Osteoblast (primary cell): ENCODE results near the gene CCDC86. TPM values are rescaled to one million over a fixed set of nuclear protein-coding genes. Genes with fewer than 3 reads are reported as not detected.

ENCODE experiments used
- DNase-seq: peaks from one replicate; pipeline ENCODE4 v3.0.0; 2011; ENCODE audit warnings: low spot score, mixed read lengths; ENCODE audit not compliant: insufficient read length; ENCODE audit errors: missing footprints
- H2AFZ ChIP-seq: 2 replicates; pipeline ENCODE4 v1.6.0; 2011; ENCODE audit warnings: mild to moderate bottlenecking, low read length
- H3K27ac ChIP-seq: 2 replicates; pipeline ENCODE4 v1.5.1; 2011; ENCODE audit warnings: mild to moderate bottlenecking, low read depth, low read length, moderate library complexity
- H3K27me3 ChIP-seq: 2 replicates; pipeline ENCODE4 v1.6.0; 2012; ENCODE audit warnings: mild to moderate bottlenecking, control low read depth, inconsistent platforms, low read length, moderate library complexity; ENCODE audit not compliant: insufficient read depth
- H3K36me3 ChIP-seq: 2 replicates; pipeline ENCODE4 v1.5.1; 2011; ENCODE audit warnings: mild to moderate bottlenecking, low read length, control low read depth, moderate library complexity; ENCODE audit not compliant: insufficient read depth
- H3K4me1 ChIP-seq: 2 replicates; pipeline ENCODE4 v1.5.1; 2011; ENCODE audit warnings: mild to moderate bottlenecking, low read length, control low read depth, moderate library complexity; ENCODE audit not compliant: insufficient read depth
- H3K4me2 ChIP-seq: 2 replicates; pipeline ENCODE4 v1.6.0; 2011; ENCODE audit warnings: mild to moderate bottlenecking, low read length; ENCODE audit not compliant: insufficient read depth
- H3K4me3 ChIP-seq: fragments of 200-600 bp; sonication (generic); 3 replicates; pipeline ENCODE4 v1.5.1; 2012; ENCODE audit warnings: mild to moderate bottlenecking, low read length, inconsistent platforms; ENCODE audit not compliant: insufficient read depth
- H3K79me2 ChIP-seq: 2 replicates; pipeline ENCODE4 v1.6.0; 2012; ENCODE audit warnings: mild to moderate bottlenecking, low read length, control low read depth, inconsistent platforms; ENCODE audit not compliant: insufficient read depth
- H3K9me3 ChIP-seq: 2 replicates; pipeline ENCODE4 v1.5.1; 2011; ENCODE audit warnings: low read depth, low read length, control low read depth
- H4K20me1 ChIP-seq: 2 replicates; pipeline ENCODE4 v1.6.0; 2012; ENCODE audit warnings: mild to moderate bottlenecking, low read length, control low read depth; ENCODE audit not compliant: insufficient read depth
- CTCF ChIP-seq: IDR thresholded peaks from 2 replicates; pipeline ENCODE4 v1.5.1; 2011; ENCODE audit warnings: mild to moderate bottlenecking, low read depth, low read length, moderate library complexity; ENCODE audit errors: extremely low read depth
- total RNA-seq: library from RNA; depleted of rRNA; stranded (reverse); fragments of >200 nt; gene quantifications from 2 replicates; pipeline ENCODE4 v1.2.3, GENCODE V29; 2012

CCDC86 gene
- total RNA-seq, 1 donor, result 6.2 TPM

GRCh38 chr11:60813324-60813723, 28.6 kb upstream of the CCDC86 start:
- no peaks in the 10 kb centered on the region for H3K4me1 ChIP-seq

GRCh38 chr11:60814112-60814511, 27.8 kb upstream of the CCDC86 start:
- DNase-seq, result peak; percentile 38
- no peaks in the 10 kb centered on the region for H3K4me1 ChIP-seq
- peaks cover 9% of the 10 kb centered on the region for H3K9me3 ChIP-seq
- H3K4me2 ChIP-seq, result no peak overlapping the region
- no peaks in the 10 kb centered on the region for H3K27me3 ChIP-seq
- H3K4me3 ChIP-seq, result no peak overlapping the region
- H3K79me2 ChIP-seq, result no peaks in the 10 kb centered on the region
- no peak overlapping the region for H2AFZ ChIP-seq
- no peak for TF ChIP-seq CTCF
- H3K36me3 ChIP-seq, result no peaks in the 10 kb centered on the region
- H4K20me1 ChIP-seq, result no peaks in the 10 kb centered on the region
- no peak overlapping the region for H3K27ac ChIP-seq

More at GRCh38 chr11:60813324-60813723, 28.6 kb upstream of the CCDC86 start:
- Histone ChIP-seq H3K27ac (no peak overlapping the region), H3K4me3 (no peak overlapping the region), H2AFZ (no peak overlapping the region), H3K79me2 (no peaks in the 10 kb centered on the region), H3K36me3 (no peaks in the 10 kb centered on the region), H3K27me3 (no peaks in the 10 kb centered on the region), H3K9me3 (peaks cover 9% of the 10 kb centered on the region), H4K20me1 (no peaks in the 10 kb centered on the region), H3K4me2 (no peak overlapping the region)
- TF ChIP-seq CTCF, result no peak
- DNase-seq, result peak; percentile 32

- Histone ChIP-seq H4K20me1 (no peaks in the 10 kb centered on the region), H3K27me3 (no peaks in the 10 kb centered on the region), H3K4me1 (no peaks in the 10 kb centered on the region), H3K9me3 (peaks cover 9% of the 10 kb centered on the region), H3K4me3 (no peak overlapping the region), H3K36me3 (no peaks in the 10 kb centered on the region), H3K27ac (no peak overlapping the region), H3K4me2 (no peak overlapping the region), H3K79me2 (no peaks in the 10 kb centered on the region), H2AFZ (no peak overlapping the region)
- DNase-seq, result peak; percentile 11
- TF ChIP-seq CTCF, result no peak
These were observed 25.2 kb upstream of the CCDC86 start for GRCh38 chr11:60816590-60817157.

- Histone ChIP-seq H3K4me3 (no peak overlapping the region), H3K36me3 (no peaks in the 10 kb centered on the region), H3K79me2 (no peaks in the 10 kb centered on the region), H3K4me1 (no peaks in the 10 kb centered on the region), H3K4me2 (no peak overlapping the region), H3K27ac (no peak overlapping the region), H3K9me3 (peaks cover 9% of the 10 kb centered on the region), H2AFZ (no peak overlapping the region), H3K27me3 (no peaks in the 10 kb centered on the region), H4K20me1 (no peaks in the 10 kb centered on the region)
- peak; percentile 53 for DNase-seq
- TF ChIP-seq CTCF, result no peak
These were observed 23.9 kb upstream of the CCDC86 start for GRCh38 chr11:60818057-60818456.
